SK-MEL-5 (cell line): ENCODE results near the gene GALNTL6. TPM values are rescaled to one million over a fixed set of nuclear protein-coding genes. Genes with fewer than 3 reads are reported as not detected.

ENCODE experiments used
- DNase-seq: peaks from one replicate; pipeline ENCODE4 v3.0.0-alpha.2; 2016; ENCODE audit warnings: low read depth, low spot score
- in situ Hi-C: cut with HindIII; loops from 2 replicates; pipeline ENCODE4 v1.10.0; 2016; ENCODE audit warnings: low sequenced_read_pairs, high pct_unique_total_duplicates, low pct_unique_long_range_greater_than_20kb
- polyA plus RNA-seq, 2 experiments: library from polyadenylated mRNA; depleted of rRNA; stranded (reverse); fragments of >200 nt; gene quantifications; 2 replicates each; pipeline ENCODE4 v1.2.3, GENCODE V29; 2015
- total RNA-seq: library from RNA; depleted of rRNA; stranded (reverse); fragments of >200 nt; shearing (Covaris generic); gene quantifications from 2 replicates; pipeline ENCODE4 v1.2.3, GENCODE V29; 2014; rRNA removed

GALNTL6 gene
- 2.0 and 2.4 TPM in 2 replicates for total RNA-seq
- 2.3 and 5.9 TPM in 2 replicates for polyA plus RNA-seq (2015; cell fraction: cytosol; rRNA removed)
- 3.8 and 3.9 TPM in 2 replicates for polyA plus RNA-seq (2015; cell fraction: nucleus; rRNA removed)

GRCh38 chr4:171812665-171813525, at the start of gene GALNTL6:
Gene GALNTL6, plus strand, starts transcription at chr4:171813404.
- in situ Hi-C loops: no loop called here
- DNase-seq: peak; percentile 32

GRCh38 chr4:171765514-171765913, 47.7 kb upstream of the GALNTL6 start:
- in situ Hi-C loops: no loop called here
- no peak for DNase-seq

GRCh38 chr4:171774642-171775190, 38.5 kb upstream of the GALNTL6 start:
- in situ Hi-C loops: no loop called here
- DNase-seq: no peak

GRCh38 chr4:171779301-171779700, 33.9 kb upstream of the GALNTL6 start:
- in situ Hi-C loops: no loop called here
- no peak for DNase-seq

GRCh38 chr4:171785388-171785787, 27.8 kb upstream of the GALNTL6 start:
- no peak for DNase-seq
- in situ Hi-C loops: no loop called here

GRCh38 chr4:171793723-171794122, 19.5 kb upstream of the GALNTL6 start:
- no peak for DNase-seq
- in situ Hi-C loops: no loop called here

GRCh38 chr4:171794528-171794927, 18.7 kb upstream of the GALNTL6 start:
- no peak for DNase-seq
- in situ Hi-C loops: no loop called here

GRCh38 chr4:171809854-171810253, 3.4 kb upstream of the GALNTL6 start:
- in situ Hi-C loops: no loop called here
- DNase-seq: no peak

GRCh38 chr4:171812333-171812664, 905 bp upstream of the GALNTL6 start:
- DNase-seq: no peak
- in situ Hi-C loops: no loop called here

GRCh38 chr4:171813526-171814250, 484 bp downstream of the GALNTL6 start:
- DNase-seq: peak; percentile 26
- in situ Hi-C loops: no loop called here

- DNase-seq: no peak
Observed at GRCh38 chr4:171814545-171814944, 1.3 kb downstream of the GALNTL6 start.

GRCh38 chr4:171817026-171817425, 3.8 kb downstream of the GALNTL6 start:
- DNase-seq: peak; percentile 51
- in situ Hi-C loops: no loop called here

More at GRCh38 chr4:171814545-171814944, 1.3 kb downstream of the GALNTL6 start:
- in situ Hi-C loops: no loop called here

GRCh38 chr4:171834640-171835039, 21.4 kb downstream of the GALNTL6 start:
- DNase-seq: peak; percentile 25
- in situ Hi-C loops: no loop called here

- no peak for DNase-seq
- in situ Hi-C loops: no loop called here
Observed at GRCh38 chr4:171843456-171843855, 30.3 kb downstream of the GALNTL6 start.

- in situ Hi-C loops: no loop called here
Observed at GRCh38 chr4:171846232-171846631, 33.0 kb downstream of the GALNTL6 start.

GRCh38 chr4:171846893-171847292, 33.7 kb downstream of the GALNTL6 start:
- DNase-seq: no peak
- in situ Hi-C loops: no loop called here

More at GRCh38 chr4:171846232-171846631, 33.0 kb downstream of the GALNTL6 start:
- DNase-seq: peak; percentile 81

GRCh38 chr4:171847751-171848150, 34.5 kb downstream of the GALNTL6 start:
- in situ Hi-C loops: no loop called here

GRCh38 chr4:171849686-171850222, 36.5 kb downstream of the GALNTL6 start:
- no peak for DNase-seq
- in situ Hi-C loops: no loop called here

More at GRCh38 chr4:171847751-171848150, 34.5 kb downstream of the GALNTL6 start:
- DNase-seq: no peak
